ENCODE data around the gene FLG2. TPM values are rescaled to one million over a fixed set of nuclear protein-coding genes. Genes with fewer than 3 reads are reported as not detected.
"Not testable (repeated sequence)": the region's sequence is repeated elsewhere in the genome, so short reads cannot be mapped to it uniquely, and the experiment has no call there.

FLG2 gene
- total and polyA plus RNA-seq, 3 donors from 2014 or later = 0.03 to 0.31 (median 0.08) TPM

GRCh38 chr1:152328801-152329391, 30.9 kb downstream of the FLG2 start:
- H3K4me1 ChIP-seq = no peaks in the 10 kb centered on the region
- no peaks in the 10 kb centered on the region for H3K9me3 ChIP-seq
- DNase-seq = no peak
- H3K27ac ChIP-seq = no peak overlapping the region
- H3K4me3 ChIP-seq = no peak overlapping the region
- no peaks in the 10 kb centered on the region for H3K36me3 ChIP-seq (ENCODE audit: low read depth, missing control alignments)
- intact Hi-C loops (cut with DNase I; ENCODE audit: low total_unique reads) = no loop called here
- no peaks in the 10 kb centered on the region for H3K27me3 ChIP-seq
- TF ChIP-seq CTCF (IDR thresholded peaks at IDR 0.05) = no peak
- TF ChIP-seq POLR2A (IDR thresholded peaks at IDR 0.05) = no peak
- WGBS, 2 donors = 81 to 95% methylated on average over 1 of the region's 1 CpG

GRCh38 chr1:152325111-152325510, 34.7 kb downstream of the FLG2 start, which contains the start of gene FLG:
FLG (minus strand) TSS chr1:152325239; CDS start chr1:152315456, 9,783 bp downstream.
- H3K9me3 ChIP-seq = no peaks in the 10 kb centered on the region
- no peak within 1 kb of the TSS for H3K4me3 ChIP-seq
- intact Hi-C loops (cut with DNase I; ENCODE audit: low total_unique reads) = no loop called here
- no peaks in the 10 kb centered on the region for H3K27me3 ChIP-seq
- no peak within 1 kb of the TSS for H3K27ac ChIP-seq
- WGBS, 2 donors = 54 to 91% methylated on average over 1 of the region's 1 CpG
- H3K4me1 ChIP-seq = no peaks in the 10 kb centered on the region
- DNase-seq = no peak
- no peak for TF ChIP-seq POLR2A (IDR thresholded peaks at IDR 0.05)
- no peak for TF ChIP-seq CTCF (IDR thresholded peaks at IDR 0.05)
- no peaks in the 10 kb centered on the region for H3K36me3 ChIP-seq (ENCODE audit: low read depth, missing control alignments)

GRCh38 chr1:152313970-152314369, 45.8 kb downstream of the FLG2 start:
- Histone ChIP-seq H3K27ac (no peak overlapping the region), H3K36me3 (ENCODE audit: low read depth, missing control alignments) (no peaks in the 10 kb centered on the region), H3K4me3 (no peak overlapping the region), H3K9me3 (no peaks in the 10 kb centered on the region), H3K4me1 (no peaks in the 10 kb centered on the region), H3K27me3 (no peaks in the 10 kb centered on the region)
- DNase-seq = no peak
- intact Hi-C loops (cut with DNase I; ENCODE audit: low total_unique reads) = no loop called here
- WGBS, 2 donors = 72 to 93% methylated on average over 1 of the region's 1 CpG
- TF ChIP-seq CTCF (IDR thresholded peaks at IDR 0.05) (no peak), POLR2A (IDR thresholded peaks at IDR 0.05) (no peak)

GRCh38 chr1:152313319-152313801, 46.4 kb downstream of the FLG2 start:
- H3K27me3 ChIP-seq = no peaks in the 10 kb centered on the region
- DNase-seq = no peak
- intact Hi-C loops (cut with DNase I; ENCODE audit: low total_unique reads) = no loop called here
- H3K4me1 ChIP-seq = no peaks in the 10 kb centered on the region
- WGBS, 2 donors = 80 to 90% methylated on average over 20 to 21 of the region's 21 CpGs
- H3K27ac ChIP-seq = no peak overlapping the region
- TF ChIP-seq POLR2A (IDR thresholded peaks at IDR 0.05) = no peak
- TF ChIP-seq CTCF (IDR thresholded peaks at IDR 0.05) = no peak
- H3K36me3 ChIP-seq (ENCODE audit: low read depth, missing control alignments) = no peaks in the 10 kb centered on the region
- H3K4me3 ChIP-seq = no peak overlapping the region
- no peaks in the 10 kb centered on the region for H3K9me3 ChIP-seq

GRCh38 chr1:152312169-152312568, 47.6 kb downstream of the FLG2 start:
- H3K4me3 ChIP-seq; H3K36me3 ChIP-seq (ENCODE audit: low read depth, missing control alignments); H3K4me1 ChIP-seq; H3K9me3 ChIP-seq; H3K27me3 ChIP-seq; intact Hi-C loops (cut with DNase I; ENCODE audit: low total_unique reads); H3K27ac ChIP-seq; DNase-seq: not testable (repeated sequence)
- WGBS, 2 donors = 78 to 95% methylated on average over 3 to 12 of the region's 13 CpGs
